ENCODE results near the gene C17orf67.

GRCh38 chr17:56781906-56782305, 51.8 kb downstream of the C17orf67 start:
- TF ChIP-seq POLR2AphosphoS5 (IDR thresholded peaks at IDR 0.05) (no peak), POLR2A (IDR thresholded peaks at IDR 0.05) (no peak)
